Right cardiac atrium (tissue), 5 donors: ENCODE measurements around the gene CAMP. TPM values are rescaled to one million over a fixed set of nuclear protein-coding genes. Genes with fewer than 3 reads are reported as not detected.
"Not testable (repeated sequence)": the region's sequence is repeated elsewhere in the genome, so short reads cannot be mapped to it uniquely, and the experiment has no call there.

Experiments
- ATAC-seq, 2 donors: fragments of 200-7000 bp; cut with Tn5 transposase; one replicate each; pipeline versions ENCODE4 v1.8.0 to v1.9.1; 2020; ENCODE audit warnings: moderate library complexity in 2 of 2, mild to moderate bottlenecking in 1 of 2
- DNase-seq, 3 donors: peaks; one replicate each; pipeline ENCODE4 v3.0.0-alpha.2; 2020
- H3K27ac ChIP-seq: one replicate; pipeline ENCODE4 v1.5.1; 2013; ENCODE audit warnings: mild to moderate bottlenecking, low read length, control low read depth, moderate library complexity
- H3K27me3 ChIP-seq: one replicate; pipeline ENCODE4 v1.6.1; 2013; ENCODE audit not compliant: control insufficient read depth, insufficient read depth
- H3K4me1 ChIP-seq: one replicate; pipeline ENCODE4 v1.6.1; 2013; ENCODE audit warnings: low read length; ENCODE audit not compliant: control insufficient read depth, insufficient read depth
- H3K4me3 ChIP-seq: one replicate; pipeline ENCODE4 v1.5.1; 2013; ENCODE audit warnings: low read length, control low read depth
- H3K9me3 ChIP-seq: one replicate; pipeline ENCODE4 v1.6.1; 2013; ENCODE audit warnings: low read length; ENCODE audit not compliant: control insufficient read depth
- WGBS: extraction: QIAGEN DNeasy Blood & Tissue Kit; methylation state at CpG from one replicate; pipeline ENCODE4 v1.1.7; 2013; 5-methylcytosine and 5-hydroxymethylcytosine counted together
- intact Hi-C, 4 donors: fragments of 100-400 bp; cut with DNase I; formaldehyde crosslinking; loops; one replicate each; pipeline versions ENCODE4 v1.11.0 to v1.14.0; 2022 to 2023
- polyA plus RNA-seq: library from polyadenylated mRNA; stranded (reverse); fragments of 200-250 nt; gene quantifications from one replicate; pipeline ENCODE4 v1.2.3, GENCODE V29; 2013
- total RNA-seq, 4 donors: library from RNA; stranded (reverse); fragmentation: NEBNext Ultra II Directional; extraction: Animal tissue kit (Norgen Biotek cat#: 25700); gene quantifications; one replicate each; pipeline ENCODE4 v1.2.1, GENCODE V29; 2021
- donor health status: healthy with polysubstance abuse.
- donor health status: DM: no; HTN: yes; CAD: no.
- donor health status: DM: no; HTN: no; CAD: no.
- donor health status: DM: no; HTN: yes; CAD: no; lungs with severe emphysema.
- donor health status: DM: yes; HTN: yes; CAD: no.

The CAMP gene
- total and polyA plus RNA-seq, 5 donors, result 0.50 to 2.1 (median 0.91) TPM

DNA sequence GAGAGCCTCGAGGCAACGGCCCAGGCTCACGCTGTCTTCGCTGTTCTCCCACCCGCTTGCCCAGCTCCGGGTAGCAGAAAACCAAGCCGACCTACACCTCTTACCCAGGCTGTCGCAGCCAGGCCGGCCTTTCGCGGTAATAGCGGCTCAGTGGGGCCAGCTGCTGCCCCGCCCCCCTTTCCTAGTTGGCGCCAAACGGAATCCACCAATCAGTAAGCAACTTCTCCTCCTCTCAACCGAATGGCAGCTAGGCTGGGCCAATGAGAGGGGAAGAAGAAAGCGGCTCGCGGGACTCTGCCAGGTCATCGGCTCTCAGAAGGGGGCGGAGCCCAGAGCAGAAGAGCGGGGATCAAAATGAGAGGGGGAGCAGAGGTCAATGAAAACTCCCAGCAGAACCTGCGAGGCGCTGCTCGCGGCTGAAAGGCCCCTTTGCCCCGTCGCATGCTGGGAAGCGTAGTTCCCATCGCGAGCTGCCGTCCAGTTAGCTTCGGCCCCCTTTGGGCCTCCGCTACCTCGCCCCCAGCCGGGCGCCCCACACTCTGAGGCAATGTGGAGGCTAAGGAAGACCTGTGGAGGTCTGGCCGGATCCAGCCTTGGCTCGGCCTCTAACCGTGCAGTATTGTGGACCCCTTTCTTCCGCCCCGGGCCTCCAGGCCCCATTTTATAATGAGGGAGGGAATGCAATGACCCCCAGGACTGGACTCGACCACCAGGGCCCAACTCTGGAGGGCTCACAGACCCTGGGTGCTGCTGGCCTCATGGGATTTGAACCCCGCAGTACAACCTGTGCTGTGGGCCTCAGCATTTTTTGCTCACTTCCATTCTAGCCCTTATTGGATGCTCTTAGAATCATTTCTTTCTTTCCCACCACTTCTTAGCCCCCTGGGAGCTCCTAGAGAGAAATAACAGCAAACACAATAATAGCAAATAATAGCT, 34.8 kb upstream of the CAMP start, which contains the start of gene CDC25A:
Gene CDC25A, minus strand, starts transcription at position 152 of the 936 bp plus-strand sequence. CDS start 470 bp downstream, outside the sequence.
- WGBS, result 8% methylated on average over 44 of the region's 44 CpGs
- Histone ChIP-seq H3K27me3 (no peaks in the 10 kb centered on the region), H3K27ac (no peak within 1 kb of the TSS), H3K4me1 (no peaks in the 10 kb centered on the region), H3K4me3 (peak within 1 kb of the TSS; percentile 58), H3K9me3 (no peaks in the 10 kb centered on the region)
- peak; percentile 98 to 99 for ATAC-seq
- DNase-seq, result peak; percentile 97 to 98 (median 98)
- intact Hi-C loops, result no loop called here

DNA sequence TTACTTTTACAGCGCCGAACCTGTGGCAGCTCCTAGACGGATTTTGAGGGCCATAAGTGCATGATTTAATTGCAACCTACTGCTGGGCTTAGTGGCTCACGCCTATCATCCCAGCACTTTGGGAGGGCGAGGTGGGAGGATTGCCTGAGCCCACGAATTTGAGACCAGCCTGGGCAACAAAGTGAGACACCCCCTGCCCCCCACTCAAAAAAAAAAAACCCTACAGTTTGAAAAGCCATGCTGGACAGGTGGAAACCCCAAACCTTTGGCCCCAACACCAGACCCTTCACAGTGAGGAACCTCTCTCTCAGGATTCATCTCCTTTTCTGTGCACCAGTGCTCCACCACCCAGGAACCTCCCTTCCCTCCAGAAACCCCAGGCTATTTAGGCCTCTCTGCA, 34.0 kb upstream of the CAMP start:
- Histone ChIP-seq H3K9me3 (no peaks in the 10 kb centered on the region), H3K4me1 (no peaks in the 10 kb centered on the region), H3K4me3 (no peak overlapping the region), H3K27ac (no peak overlapping the region), H3K27me3 (no peaks in the 10 kb centered on the region)
- intact Hi-C loops, result no loop called here
- WGBS, result 94% methylated on average over 6 of the region's 6 CpGs
- DNase-seq, result peak in 1 of 3 donors; percentile 15
- no peak for ATAC-seq

DNA sequence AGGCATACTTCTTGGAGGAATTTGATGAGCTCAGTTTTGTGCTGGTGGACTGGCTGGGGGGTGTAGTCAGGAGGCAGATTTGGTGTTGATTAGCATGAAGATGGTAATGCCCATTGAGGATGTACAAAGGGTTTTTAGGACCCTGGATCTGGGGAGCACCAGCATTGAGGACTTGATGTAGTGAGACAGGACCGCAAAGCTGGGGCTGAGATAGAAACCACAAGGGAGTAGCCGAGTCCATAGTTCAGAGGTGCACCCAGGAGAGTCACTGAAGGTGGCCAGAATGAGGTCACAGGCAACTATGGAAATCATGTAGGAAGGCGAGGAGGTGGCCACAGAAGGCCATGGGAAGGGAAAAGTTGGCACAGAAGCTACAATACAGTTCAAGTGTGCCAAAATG, 32.4 kb upstream of the CAMP start:
- Histone ChIP-seq H3K9me3 (no peaks in the 10 kb centered on the region), H3K27me3 (no peaks in the 10 kb centered on the region), H3K27ac (no peak overlapping the region), H3K4me3 (no peak overlapping the region), H3K4me1 (no peaks in the 10 kb centered on the region)
- ATAC-seq (no peak), DNase-seq (no peak)
- intact Hi-C loops, result no loop called here
- WGBS, result 79% methylated on average over 3 of the region's 3 CpGs

DNA sequence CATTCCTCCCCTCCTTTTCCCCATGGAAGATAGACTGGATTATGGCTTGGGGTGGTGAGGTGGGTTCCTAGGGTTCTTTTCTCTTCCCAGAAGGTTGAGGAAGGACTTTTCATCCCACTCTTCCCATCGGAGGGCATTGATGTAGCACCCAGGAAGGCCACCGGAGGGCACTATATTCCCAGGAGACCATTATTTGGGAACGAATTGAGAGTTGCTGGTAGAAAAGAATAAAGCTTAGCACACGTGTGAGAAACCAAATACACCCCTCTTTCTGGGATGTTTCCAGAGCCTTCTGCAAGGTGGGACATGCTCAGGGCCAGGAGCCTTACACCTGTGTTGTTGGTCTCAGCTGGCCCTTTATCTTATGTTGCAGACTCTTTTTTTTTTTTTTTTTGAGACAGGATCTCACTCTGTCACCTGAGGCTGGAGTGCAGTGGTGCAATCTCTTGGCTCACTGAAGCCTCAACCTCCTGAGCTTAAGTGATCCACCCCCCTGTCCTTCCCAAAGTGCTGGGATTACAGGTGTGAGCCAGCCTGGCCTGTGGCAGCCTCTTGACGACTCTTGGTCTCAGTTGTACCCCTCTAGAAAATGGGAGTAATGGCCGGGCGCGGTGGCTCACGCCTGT, 28.7 kb upstream of the CAMP start:
- Histone ChIP-seq H3K27ac (no peak overlapping the region), H3K9me3 (no peaks in the 10 kb centered on the region), H3K4me3 (no peak overlapping the region), H3K27me3 (no peaks in the 10 kb centered on the region), H3K4me1 (no peaks in the 10 kb centered on the region)
- DNase-seq (peak; percentile 40 to 79 (median 71)), ATAC-seq (peak; percentile 42 to 57)
- intact Hi-C loops, result no loop called here
- 51% methylated on average over 9 of the region's 9 CpGs for WGBS

DNA sequence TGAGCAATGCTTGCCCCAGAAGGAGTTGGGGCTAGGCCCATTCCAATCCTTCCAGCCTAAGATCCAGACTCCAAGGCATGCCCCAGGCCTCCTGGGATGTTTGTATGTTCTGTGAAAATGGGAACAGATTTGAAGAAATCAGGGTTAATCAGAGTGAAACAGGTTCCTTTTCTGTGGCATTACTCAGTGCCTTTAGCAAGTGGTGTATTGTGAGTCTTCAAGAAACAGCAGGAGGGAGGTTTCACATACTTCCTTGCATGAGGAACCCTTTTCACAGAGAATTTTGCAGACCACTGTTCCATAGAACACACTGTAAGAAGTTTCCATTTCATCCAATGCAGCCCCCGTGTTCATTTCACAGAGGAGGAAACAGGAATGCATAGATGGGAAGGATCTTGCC, 26.7 kb upstream of the CAMP start:
- no peaks in the 10 kb centered on the region for H3K9me3 ChIP-seq
- no peak overlapping the region for H3K4me3 ChIP-seq
- 87% methylated on average over 1 of the region's 1 CpG for WGBS
- H3K27ac ChIP-seq, result no peak overlapping the region
- intact Hi-C loops, result no loop called here
- H3K4me1 ChIP-seq, result no peaks in the 10 kb centered on the region
- ATAC-seq (no peak), DNase-seq (no peak)
- H3K27me3 ChIP-seq, result no peaks in the 10 kb centered on the region

DNA sequence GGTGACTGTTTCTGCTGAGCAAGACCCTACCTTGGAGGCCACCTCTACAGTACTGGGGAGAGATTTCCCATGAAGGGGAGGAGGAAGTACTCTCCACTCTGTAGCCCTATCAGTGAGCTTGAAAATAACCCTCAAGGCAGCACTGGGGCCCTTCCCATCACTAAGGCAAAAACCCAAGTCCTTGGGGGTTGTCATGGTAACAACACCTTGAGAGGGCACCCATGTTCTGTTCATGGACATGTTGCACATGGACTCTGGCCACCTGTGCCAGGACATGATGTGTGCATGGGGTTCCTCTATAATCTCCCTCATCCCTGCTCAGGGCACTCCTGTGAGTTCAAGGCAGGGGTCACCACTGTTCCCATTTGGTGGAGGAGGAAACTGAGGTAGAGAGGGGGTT, 24.2 kb upstream of the CAMP start:
- DNase-seq, result no peak

DNA sequence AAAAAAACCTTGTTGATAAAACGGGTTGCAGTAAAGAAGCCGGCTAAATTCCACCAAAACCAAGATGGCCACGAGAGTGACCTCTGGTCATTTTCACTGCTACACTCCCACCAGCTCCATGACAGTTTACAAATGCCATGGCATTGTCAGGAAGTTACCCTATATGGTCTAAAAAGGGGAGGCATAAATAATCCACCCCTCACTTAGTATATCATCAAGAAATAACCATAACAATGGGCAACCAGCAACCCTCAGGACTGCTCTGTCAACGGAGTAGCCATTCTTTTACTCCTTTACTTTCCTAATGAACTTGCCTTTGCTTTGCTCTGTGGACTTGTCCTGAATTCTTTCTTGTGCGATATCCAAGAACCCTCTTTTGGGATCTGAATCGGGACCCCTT, 20.7 kb upstream of the CAMP start:
- Histone ChIP-seq H3K27ac (no peak overlapping the region), H3K9me3 (no peaks in the 10 kb centered on the region), H3K27me3 (no peaks in the 10 kb centered on the region), H3K4me3 (no peak overlapping the region), H3K4me1 (no peaks in the 10 kb centered on the region)
- no peak for DNase-seq
- intact Hi-C loops, result no loop called here
- 75% methylated on average over 6 of the region's 6 CpGs for whole genome bisulfite sequencing
- no peak for ATAC-seq

More for the DNA sequence above, 24.2 kb upstream of the CAMP start:
- Histone ChIP-seq H3K4me1 (no peaks in the 10 kb centered on the region), H3K27ac (no peak overlapping the region), H3K9me3 (no peaks in the 10 kb centered on the region), H3K4me3 (no peak overlapping the region), H3K27me3 (no peaks in the 10 kb centered on the region)
- intact Hi-C loops, result no loop called here
- ATAC-seq, result no peak

DNA sequence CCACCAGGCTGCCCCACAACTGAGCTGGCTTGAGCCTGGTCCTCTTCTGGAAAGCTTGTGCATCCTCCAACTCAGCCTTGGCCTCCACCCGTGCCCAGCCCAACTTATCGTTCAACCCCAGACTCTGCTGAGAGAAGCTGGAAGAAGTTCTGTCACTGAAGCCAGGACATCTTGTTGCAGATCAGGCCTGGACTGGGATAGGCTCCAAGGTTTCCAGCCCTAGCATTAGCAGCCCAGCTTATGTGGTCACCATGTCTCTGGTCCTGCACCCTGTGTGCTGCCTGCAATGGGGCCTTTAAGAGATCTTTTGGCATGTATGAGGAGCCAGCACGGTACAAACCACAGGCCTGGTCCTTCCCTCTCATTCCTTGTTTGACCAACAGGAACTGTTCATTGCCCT, 15.2 kb upstream of the CAMP start:
- Histone ChIP-seq H3K9me3 (no peaks in the 10 kb centered on the region), H3K27me3 (no peaks in the 10 kb centered on the region), H3K4me3 (no peak overlapping the region), H3K4me1 (no peaks in the 10 kb centered on the region), H3K27ac (no peak overlapping the region)
- DNase-seq (peak in 2 of 3 donors; percentile 60 to 77), ATAC-seq (peak; percentile 75 to 84)
- intact Hi-C loops, result no loop called here
- WGBS, result 51% methylated on average over 3 of the region's 3 CpGs

DNA sequence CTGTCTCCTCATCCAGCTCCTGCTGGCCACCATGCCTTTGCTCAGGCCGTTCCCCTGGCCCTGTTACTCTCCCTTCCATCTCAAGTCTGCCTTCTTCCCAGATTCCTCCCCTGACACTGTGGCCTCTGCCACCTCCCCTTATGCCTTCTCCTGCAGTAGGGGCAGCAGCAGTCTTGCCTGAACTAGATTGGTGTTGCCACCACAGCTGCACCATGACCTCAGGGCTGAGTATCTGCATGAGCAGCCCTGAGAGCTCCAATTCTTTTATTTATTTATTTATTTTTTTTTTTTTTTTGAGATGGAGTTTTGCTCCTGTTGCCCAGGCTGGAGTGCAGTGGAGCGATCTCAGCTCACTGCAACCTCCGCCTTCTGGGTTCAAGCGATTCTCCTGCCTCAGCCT, 13.8 kb upstream of the CAMP start:
- Histone ChIP-seq H3K9me3 (no peaks in the 10 kb centered on the region), H3K27me3 (no peaks in the 10 kb centered on the region), H3K4me3 (no peak overlapping the region), H3K4me1 (no peaks in the 10 kb centered on the region), H3K27ac (no peak overlapping the region)
- WGBS, result 95% methylated on average over 4 of the region's 4 CpGs
- peak in 1 of 3 donors; percentile 39 for DNase-seq
- intact Hi-C loops, result no loop called here
- ATAC-seq, result peak in 1 of 2 donors; percentile 8

DNA sequence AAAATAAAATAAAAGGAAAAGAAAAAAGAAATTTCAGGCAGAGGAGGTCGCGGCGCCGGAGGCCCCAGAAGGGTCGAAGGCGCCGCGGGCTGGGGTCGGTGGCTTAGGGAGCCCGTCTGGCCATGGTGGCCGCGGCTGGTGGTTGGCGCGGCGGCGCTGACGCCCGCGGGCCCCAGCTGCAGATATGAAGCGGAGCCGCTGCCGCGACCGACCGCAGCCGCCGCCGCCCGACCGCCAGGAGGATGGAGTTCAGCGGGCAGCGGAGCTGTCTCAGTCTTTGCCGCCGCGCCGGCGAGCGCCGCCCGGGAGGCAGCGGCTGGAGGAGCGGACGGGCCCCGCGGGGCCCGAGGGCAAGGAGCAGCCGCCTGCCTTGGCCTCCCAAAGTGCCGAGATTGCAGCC, 12.8 kb upstream of the CAMP start:
- 83% methylated on average over 41 of the region's 48 CpGs for WGBS
- H3K27me3 ChIP-seq, H3K4me1 ChIP-seq, H3K9me3 ChIP-seq, H3K4me3 ChIP-seq, ATAC-seq, intact Hi-C loops, H3K27ac ChIP-seq: not testable (repeated sequence)
- DNase-seq, result peak in 1 of 3 donors; percentile 14

DNA sequence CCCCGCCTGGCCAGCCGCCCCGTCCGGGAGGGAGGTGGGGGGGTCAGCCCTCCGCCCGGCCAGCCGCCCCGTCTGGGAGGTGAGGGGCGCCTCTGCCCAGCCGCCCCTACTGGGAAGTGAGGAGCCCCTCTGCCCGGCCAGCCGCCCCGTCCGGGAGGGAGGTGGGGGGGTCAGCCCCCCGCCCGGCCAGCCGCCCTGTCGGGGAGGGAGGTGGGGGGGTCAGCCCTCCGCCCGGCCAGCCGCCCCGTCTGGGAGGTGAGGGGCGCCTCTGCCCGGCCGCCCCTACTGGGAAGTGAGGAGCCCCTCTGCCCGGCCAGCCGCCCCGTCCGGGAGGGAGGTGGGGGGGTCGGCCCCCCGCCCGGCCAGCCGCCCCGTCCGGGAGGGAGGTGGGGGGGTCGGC, 11.5 kb upstream of the CAMP start:
- intact Hi-C loops, ATAC-seq: not testable (repeated sequence)

More for the DNA sequence above, 11.5 kb upstream of the CAMP start:
- H3K27ac ChIP-seq, H3K27me3 ChIP-seq, H3K4me3 ChIP-seq, H3K9me3 ChIP-seq: not testable (repeated sequence)
- WGBS, result 94% methylated on average over 15 of the region's 36 CpGs
- peaks cover 15% of the 10 kb centered on the region for H3K4me1 ChIP-seq
- peak in 2 of 3 donors; percentile 18 to 65 for DNase-seq
